HG03135 (cell line): Measurements from ENCODE around the gene CYB561.

ENCODE experiments used
- ATAC-seq: cut with Tn5 transposase; IDR thresholded peaks from one replicate; pipeline ENCODE4 v1.9.1; 2021; ENCODE audit warnings: mild to moderate bottlenecking, moderate library complexity; ENCODE audit not compliant: unreplicated experiment

The CYB561 gene, protein sequence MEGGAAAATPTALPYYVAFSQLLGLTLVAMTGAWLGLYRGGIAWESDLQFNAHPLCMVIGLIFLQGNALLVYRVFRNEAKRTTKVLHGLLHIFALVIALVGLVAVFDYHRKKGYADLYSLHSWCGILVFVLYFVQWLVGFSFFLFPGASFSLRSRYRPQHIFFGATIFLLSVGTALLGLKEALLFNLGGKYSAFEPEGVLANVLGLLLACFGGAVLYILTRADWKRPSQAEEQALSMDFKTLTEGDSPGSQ

GRCh38 chr17:63445954-63446752 is at the start of gene CYB561:
TSS of gene CYB561 (minus strand) at chr17:63446306. CDS start at chr17:63437547, 8,759 bp downstream.
- ATAC-seq, result peak; percentile 66

- ATAC-seq, result no peak
Observed at GRCh38 chr17:63495491-63495890, 49.4 kb upstream of the CYB561 start.

DNA sequence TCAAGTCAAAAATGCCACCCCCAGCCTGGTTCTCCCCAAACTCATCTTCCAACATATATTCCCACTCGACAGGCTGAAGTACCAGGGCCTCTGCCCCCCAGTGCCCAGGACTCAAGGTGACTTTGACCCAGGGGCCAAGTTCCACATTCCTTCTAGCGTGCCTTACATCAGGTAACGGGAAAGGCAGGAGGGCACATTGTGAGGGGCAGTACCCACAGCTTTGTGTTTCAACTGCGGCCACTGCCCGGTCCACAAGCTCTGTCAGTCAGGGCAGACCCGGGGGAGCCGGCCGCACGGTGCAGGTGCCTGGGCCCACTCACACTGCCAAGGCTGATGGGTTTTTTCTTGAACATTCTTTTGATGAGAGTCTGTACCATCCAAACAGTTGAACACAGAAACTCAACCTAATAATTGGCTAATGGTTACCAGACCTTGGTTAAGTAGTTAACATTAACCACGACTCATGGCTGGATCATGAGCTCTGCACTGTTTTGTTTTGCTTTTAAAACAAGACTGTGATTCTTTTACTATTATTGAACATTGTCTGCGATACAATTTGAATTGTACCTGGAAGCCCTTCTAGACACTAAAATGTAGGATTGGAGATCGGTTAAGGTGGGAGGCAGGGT is 48.3 kb upstream of the CYB561 start:
- ATAC-seq, result no peak

DNA sequence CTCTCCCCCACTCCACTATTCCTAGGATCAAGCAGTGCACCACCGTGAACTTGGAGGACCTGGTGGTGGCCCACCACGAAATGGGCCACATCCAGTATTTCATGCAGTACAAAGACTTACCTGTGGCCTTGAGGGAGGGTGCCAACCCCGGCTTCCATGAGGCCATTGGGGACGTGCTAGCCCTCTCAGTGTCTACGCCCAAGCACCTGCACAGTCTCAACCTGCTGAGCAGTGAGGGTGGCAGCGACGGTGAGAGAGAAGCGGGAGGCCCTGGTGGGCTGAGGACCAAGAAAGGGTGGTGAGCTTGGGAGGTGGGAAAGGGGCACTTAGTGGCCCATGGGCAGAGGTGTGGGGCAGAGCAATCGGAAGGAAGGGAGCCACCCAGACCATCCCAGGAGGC is 47.3 kb upstream of the CYB561 start:
- no peak for ATAC-seq

DNA sequence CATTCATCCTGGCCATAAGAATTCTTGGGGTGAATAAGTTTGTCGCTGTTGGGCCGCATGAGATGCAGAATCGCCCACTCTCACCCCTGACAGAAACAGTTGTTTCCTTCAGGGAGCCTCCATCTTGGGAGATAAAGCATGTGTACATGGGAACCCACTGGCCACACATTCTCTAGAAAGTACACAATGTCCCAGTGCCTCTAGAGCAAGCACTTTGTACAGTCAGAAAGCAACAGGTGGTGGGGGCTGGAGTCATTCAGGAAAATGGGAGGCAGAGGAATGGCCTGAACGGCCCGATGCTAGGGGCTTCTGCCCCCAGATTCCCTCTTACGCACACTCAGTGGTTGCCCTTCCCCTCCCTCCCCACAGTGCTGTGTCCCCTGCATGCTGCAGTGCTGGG is 46.8 kb upstream of the CYB561 start:
- ATAC-seq, result no peak

DNA sequence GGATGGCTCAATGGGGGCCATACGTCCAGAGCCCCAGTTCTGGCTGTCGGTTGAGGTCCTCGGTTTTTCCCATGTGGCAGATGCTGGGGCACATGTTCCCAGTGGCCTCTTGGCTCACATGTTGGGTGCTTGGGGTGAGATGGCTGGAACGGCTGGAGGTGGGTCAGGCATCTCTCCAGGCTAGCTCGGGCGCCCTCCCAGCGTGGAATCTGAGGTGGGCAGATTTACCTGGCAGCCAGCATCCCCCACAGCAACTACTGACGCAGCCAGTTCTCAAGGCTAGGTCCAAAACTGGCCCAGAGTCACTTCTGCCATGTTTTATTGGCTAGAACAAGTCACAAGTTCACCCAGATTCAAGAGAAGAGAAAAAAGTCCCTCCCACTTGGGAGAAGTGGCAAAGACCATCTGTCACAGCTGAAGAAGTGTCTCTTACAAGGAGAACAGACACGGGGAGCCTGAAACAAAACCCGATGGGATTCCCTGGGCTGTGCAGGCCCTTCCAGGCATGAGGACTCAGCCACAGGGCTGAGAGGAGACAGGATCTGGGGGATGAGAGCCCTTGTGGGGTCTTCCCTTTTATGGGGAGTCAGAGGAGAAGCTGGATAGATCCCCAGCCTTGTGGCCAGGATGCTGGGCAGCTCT is 46.0 kb upstream of the CYB561 start:
- no peak for ATAC-seq

- ATAC-seq, result no peak
Observed at GRCh38 chr17:63491413-63491812, 45.3 kb upstream of the CYB561 start.

DNA sequence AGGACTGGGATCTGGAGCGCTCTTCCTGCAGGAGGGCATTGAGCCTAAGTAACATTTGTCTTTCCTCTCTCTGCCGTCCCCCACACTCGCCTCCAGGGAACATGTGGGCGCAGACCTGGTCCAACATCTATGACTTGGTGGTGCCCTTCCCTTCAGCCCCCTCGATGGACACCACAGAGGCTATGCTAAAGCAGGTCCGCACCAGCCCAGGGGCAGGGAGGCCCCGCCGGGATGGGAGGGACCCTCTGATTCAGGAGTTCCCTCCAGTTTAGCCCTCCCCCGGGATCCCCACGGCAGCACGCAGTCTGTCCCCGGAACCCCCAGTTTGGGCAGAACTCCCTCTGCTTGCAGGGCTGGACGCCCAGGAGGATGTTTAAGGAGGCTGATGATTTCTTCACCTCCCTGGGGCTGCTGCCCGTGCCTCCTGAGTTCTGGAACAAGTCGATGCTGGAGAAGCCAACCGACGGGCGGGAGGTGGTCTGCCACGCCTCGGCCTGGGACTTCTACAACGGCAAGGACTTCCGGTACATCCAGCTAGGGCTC is 44.8 kb upstream of the CYB561 start:
- no peak for ATAC-seq

GRCh38 chr17:63490329-63490728 is 44.2 kb upstream of the CYB561 start:
- no peak for ATAC-seq

DNA sequence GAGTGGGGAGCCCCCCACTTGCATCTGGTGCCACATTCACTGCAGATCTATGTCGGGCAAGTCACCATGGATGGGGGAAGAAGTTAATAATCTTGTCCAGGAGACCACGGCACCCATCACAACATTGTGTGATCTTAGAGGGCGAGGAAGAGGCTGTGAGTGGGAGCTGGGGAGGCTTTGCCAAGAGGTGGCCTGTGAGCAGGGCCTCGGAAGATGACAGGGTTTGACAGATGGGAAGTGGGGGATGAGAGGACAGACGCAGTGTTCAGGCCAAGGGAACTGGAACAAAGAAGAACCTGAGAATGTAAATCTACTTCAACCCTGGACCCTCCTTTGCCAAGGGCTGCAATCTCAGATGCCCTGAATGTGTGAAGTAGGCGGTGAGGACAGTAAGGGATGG is 43.2 kb upstream of the CYB561 start:
- no peak for ATAC-seq

DNA sequence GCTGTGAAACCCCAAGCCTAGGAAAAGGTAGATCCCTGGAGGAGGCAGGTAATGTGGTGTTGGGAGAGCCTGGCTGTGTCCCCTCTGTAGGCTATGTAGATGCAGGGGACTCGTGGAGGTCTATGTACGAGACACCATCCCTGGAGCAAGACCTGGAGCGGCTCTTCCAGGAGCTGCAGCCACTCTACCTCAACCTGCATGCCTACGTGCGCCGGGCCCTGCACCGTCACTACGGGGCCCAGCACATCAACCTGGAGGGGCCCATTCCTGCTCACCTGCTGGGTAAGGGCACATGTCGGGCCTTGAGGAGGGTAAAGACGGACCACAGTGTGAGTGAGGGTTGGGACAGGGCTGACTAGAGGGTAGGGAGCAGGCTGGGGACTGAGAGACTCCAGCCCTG is 42.7 kb upstream of the CYB561 start:
- no peak for ATAC-seq

- ATAC-seq, result no peak
Observed at GRCh38 chr17:63487014-63487339, 40.9 kb upstream of the CYB561 start.

DNA sequence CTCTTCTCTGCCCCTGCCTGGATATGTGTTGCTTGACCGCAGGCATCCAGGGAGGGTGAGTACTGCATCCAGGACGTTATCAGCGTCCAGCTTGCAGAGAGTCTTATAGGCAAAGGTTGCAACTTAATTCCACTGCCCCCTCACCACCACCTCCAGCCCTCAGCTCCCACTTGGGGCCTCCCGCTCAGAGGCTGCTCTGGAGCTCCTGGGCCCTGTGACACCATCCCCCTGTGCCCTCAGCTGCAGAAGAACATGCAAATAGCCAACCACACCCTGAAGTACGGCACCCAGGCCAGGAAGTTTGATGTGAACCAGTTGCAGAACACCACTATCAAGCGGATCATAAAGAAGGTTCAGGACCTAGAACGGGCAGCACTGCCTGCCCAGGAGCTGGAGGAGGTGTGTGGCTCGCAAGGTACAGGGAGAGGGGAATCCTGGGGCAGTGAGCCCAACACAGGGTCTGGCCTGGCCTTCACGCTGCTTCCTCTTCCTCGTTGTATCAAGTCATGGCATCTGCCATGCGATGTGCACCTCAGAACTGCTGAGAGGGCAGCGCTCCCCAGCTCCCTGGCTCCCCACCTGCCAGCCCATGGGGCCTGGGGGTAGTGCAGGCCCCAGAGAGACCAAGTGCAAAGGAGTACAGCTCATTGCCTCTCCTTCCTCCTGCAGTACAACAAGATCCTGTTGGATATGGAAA is 40.4 kb upstream of the CYB561 start:
- ATAC-seq, result no peak

DNA sequence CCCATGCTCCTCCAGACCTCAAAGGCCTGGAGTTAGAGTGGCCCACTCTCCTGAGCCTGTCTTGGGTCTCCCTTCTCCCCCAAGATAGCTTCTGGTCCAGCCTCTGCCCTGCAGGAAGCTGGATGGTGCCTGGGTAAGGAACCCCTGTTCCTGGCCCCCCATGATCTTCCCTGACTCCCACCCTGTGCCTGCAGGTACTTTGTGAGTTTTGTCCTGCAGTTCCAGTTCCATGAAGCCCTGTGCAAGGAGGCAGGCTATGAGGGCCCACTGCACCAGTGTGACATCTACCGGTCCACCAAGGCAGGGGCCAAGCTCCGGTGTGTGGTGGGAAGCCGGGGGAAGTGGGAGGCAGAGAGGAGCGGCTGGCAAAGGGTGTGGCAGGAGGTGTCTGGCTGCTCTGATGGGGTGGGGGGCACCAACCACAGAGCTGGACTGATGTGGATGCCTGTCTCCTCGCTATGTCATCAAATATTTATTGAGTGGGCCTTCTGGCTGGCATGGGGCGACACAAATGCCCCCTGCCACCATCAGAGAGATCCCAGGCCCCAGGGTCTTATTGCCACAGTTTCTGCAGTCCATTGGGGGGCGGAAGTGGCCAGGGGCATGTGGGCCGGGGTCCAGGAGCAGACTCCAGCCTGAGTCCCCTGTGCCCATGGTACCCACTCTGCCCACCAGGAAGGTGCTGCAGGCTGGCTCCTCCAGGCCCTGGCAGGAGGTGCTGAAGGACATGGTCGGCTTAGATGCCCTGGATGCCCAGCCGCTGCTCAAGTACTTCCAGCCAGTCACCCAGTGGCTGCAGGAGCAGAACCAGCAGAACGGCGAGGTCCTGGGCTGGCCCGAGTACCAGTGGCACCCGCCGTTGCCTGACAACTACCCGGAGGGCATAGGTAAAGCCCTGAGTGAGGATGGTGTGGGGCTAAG is 37.8 kb upstream of the CYB561 start:
- ATAC-seq, result no peak

GRCh38 chr17:63483038-63483437 is 36.9 kb upstream of the CYB561 start:
- ATAC-seq, result no peak

- ATAC-seq, result no peak
Observed at GRCh38 chr17:63482509-63482908, 36.4 kb upstream of the CYB561 start.

- ATAC-seq, result no peak
Observed at GRCh38 chr17:63481488-63481870, 35.4 kb upstream of the CYB561 start.

- ATAC-seq, result no peak
Observed at GRCh38 chr17:63480826-63481487, 34.9 kb upstream of the CYB561 start.

GRCh38 chr17:63480192-63480784 is 34.2 kb upstream of the CYB561 start:
- ATAC-seq, result no peak
